Mammary epithelial cell (primary cell): ENCODE measurements around the gene MRTFB.

Experiments used
- CTCF ChIP-seq, 2 donors: IDR thresholded peaks in 1 of 2; conservative IDR thresholded peaks in 1 of 2; 2 replicates each; pipeline ENCODE4 v1.5.1; 2011 to 2012; ENCODE audit warnings: inconsistent platforms in 2 of 2, low read length in 2 of 2, mild to moderate bottlenecking in 2 of 2, control low read depth in 1 of 2, low read depth in 1 of 2; ENCODE audit not compliant: insufficient read depth in 1 of 2; ENCODE audit errors: extremely low read depth in 1 of 2
- EZH2 ChIP-seq: IDR thresholded peaks from 2 replicates; pipeline ENCODE4 v1.6.1; 2012; ENCODE audit warnings: low read length, inconsistent platforms, borderline replicate concordance

- TF ChIP-seq CTCF (conservative IDR thresholded peaks at IDR 0.05 in 1 of 2, IDR thresholded peaks at IDR 0.05 in 1 of 2; ENCODE audit: extremely low read depth in 1 of 2, insufficient read depth in 1 of 2, low read depth in 1 of 2, low read length in 2 of 2) (no peak), EZH2 (no peak)
These were observed 49.2 kb downstream of the MRTFB start for GRCh38 chr16:14120335-14120734.
